GM21390 (cell line): ENCODE measurements around the gene RPE.

Source experiments
- ATAC-seq: cut with Tn5 transposase; IDR thresholded peaks from one replicate; pipeline ENCODE4 v1.9.1; 2021; ENCODE audit not compliant: unreplicated experiment

RPE gene

GRCh38 chr2:210000464-210001324 lies 1.7 kb upstream of the RPE start:
- no peak for ATAC-seq

GRCh38 chr2:210003359-210003758 lies 921 bp downstream of the RPE start:
- ATAC-seq, result no peak

- ATAC-seq, result no peak
Observed at GRCh38 chr2:210004881-210005280, 2.4 kb downstream of the RPE start.

- ATAC-seq, result no peak
Observed at GRCh38 chr2:210007895-210008294, 5.5 kb downstream of the RPE start.

GRCh38 chr2:210009126-210009525 lies 6.7 kb downstream of the RPE start:
- ATAC-seq, result no peak

GRCh38 chr2:210009896-210010295 lies 7.5 kb downstream of the RPE start:
- ATAC-seq, result no peak

- ATAC-seq, result no peak
Observed at GRCh38 chr2:210020138-210020537, 17.7 kb downstream of the RPE start.

- ATAC-seq, result no peak
Observed at GRCh38 chr2:210022824-210023223, 20.4 kb downstream of the RPE start.

GRCh38 chr2:210027608-210028007 lies 25.2 kb downstream of the RPE start:
- no peak for ATAC-seq

- ATAC-seq, result no peak
Observed at GRCh38 chr2:210028178-210028577, 25.7 kb downstream of the RPE start.

- ATAC-seq, result no peak
Observed at GRCh38 chr2:210034087-210034683, 31.7 kb downstream of the RPE start.

- ATAC-seq, result no peak
Observed at GRCh38 chr2:210035679-210036078, 33.2 kb downstream of the RPE start.

GRCh38 chr2:210038078-210038477 lies 35.6 kb downstream of the RPE start:
- no peak for ATAC-seq

- no peak for ATAC-seq
Observed at GRCh38 chr2:210046851-210047500, 44.5 kb downstream of the RPE start.

GRCh38 chr2:210049831-210050230 lies 47.4 kb downstream of the RPE start:
- ATAC-seq, result no peak

GRCh38 chr2:210050885-210051284 lies 48.4 kb downstream of the RPE start:
- no peak for ATAC-seq

- ATAC-seq, result no peak
Observed at GRCh38 chr2:210054696-210055095, 52.3 kb downstream of the RPE start.

- no peak for ATAC-seq
Observed at GRCh38 chr2:210055825-210056224, 53.4 kb downstream of the RPE start.

- no peak for ATAC-seq
Observed at GRCh38 chr2:210063306-210063705, 60.9 kb downstream of the RPE start.
